ENCODE measurements around the gene APIP. TPM values are rescaled to one million over a fixed set of nuclear protein-coding genes. Genes with fewer than 3 reads are reported as not detected.

APIP gene
- total and polyA plus RNA-seq, 10 of the 15 experiments (the other 5 are each of a cell fraction or from before 2014, with no cell fraction given): 26.8 to 87.1 (median 52.8) TPM

DNA sequence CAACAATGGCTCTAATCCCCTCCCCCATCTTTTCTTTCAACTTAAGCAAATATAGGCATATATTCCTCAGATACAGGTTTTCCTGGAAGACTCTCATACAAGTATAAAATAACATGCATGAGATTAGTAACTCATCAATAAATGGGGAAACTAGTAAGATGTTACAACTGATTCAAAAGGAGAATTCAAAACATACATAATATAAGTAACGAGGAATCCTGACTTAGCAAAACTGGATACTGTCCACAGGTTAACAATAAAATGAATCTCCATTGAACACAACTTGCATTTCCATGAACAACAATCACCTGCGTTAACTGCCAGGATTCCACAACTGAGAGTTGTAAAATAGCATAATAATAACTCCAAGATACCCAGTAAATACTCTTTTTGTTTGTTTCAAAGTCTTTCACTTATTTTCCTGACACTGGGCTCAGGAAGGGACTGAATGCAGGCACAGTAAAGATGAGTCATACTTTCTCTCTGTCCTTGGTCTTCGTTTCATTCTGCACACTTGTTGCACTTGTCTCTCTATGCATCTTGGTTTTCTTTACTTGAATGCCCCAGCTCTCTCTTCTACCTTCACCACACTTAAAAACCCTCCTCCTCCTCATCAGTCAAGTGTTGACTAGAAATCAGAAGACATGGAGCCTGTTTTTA is 8.1 kb downstream of the APIP start:
- WGBS (ENCODE audit: insufficient coverage, insufficient replicate concordance, low lambda C conversion rate, missing lambda C conversion rate): 65% methylated on average over 3 of the region's 3 CpGs
- DNase-seq (ENCODE audit: low read depth, low spot score): no peak
- intact Hi-C loops (cut with micrococcal nuclease; ENCODE audit: unreplicated experiment) (no loop called here), in situ Hi-C loops (cut with MboI) (no loop called here)
- Histone ChIP-seq H3K36me3 (ENCODE audit: control insufficient read depth in 2 of 2, insufficient read depth in 2 of 2, low read length in 1 of 2) (no peaks in the 10 kb centered on the region), H3K4me3 (no peak overlapping the region), H3K27me3 (replicated peaks in 1 of 2; ENCODE audit: control insufficient read depth in 2 of 2, insufficient read depth in 2 of 2, low read length in 1 of 2) (no peaks in the 10 kb centered on the region), H3K4me2 (ENCODE audit: control insufficient read depth, insufficient read depth) (no peak overlapping the region), H2AFZ (ENCODE audit: control insufficient read depth, low read depth, low read length) (no peak overlapping the region), H4K20me1 (ENCODE audit: control insufficient read depth, insufficient read depth) (no peaks in the 10 kb centered on the region), H3K4me1 (ENCODE audit: control insufficient read depth, insufficient read depth, low read length) (peaks cover 4% of the 10 kb centered on the region; the same call in 1 of the 2 replicates), H3K79me2 (ENCODE audit: control insufficient read depth, insufficient read depth, low read length) (no peaks in the 10 kb centered on the region; the same call in 1 of the 2 replicates), H3K9ac (ENCODE audit: control insufficient read depth, insufficient read depth, low read length) (no peak overlapping the region), H3K27ac (ENCODE audit: control insufficient read depth, insufficient read depth) (no peak overlapping the region), H3K9me3 (replicated peaks; ENCODE audit: control insufficient read depth, insufficient read depth, low read length) (no peaks in the 10 kb centered on the region; the same call in 2 of the 3 replicates)
- CTCF ChIA-PET: interaction anchor here (1.4 kb wide), 1 partner anchor 8 kb away, joined by 6 read pairs; the partner anchor contains the start of genes APIP and PDHX
- TF ChIP-seq JUNB (IDR thresholded peaks at IDR 0.05) (no peak), SRF (IDR thresholded peaks at IDR 0.05; ENCODE audit: low read depth in 2 of 2, low read length in 2 of 2) (no peak), STAT1 (conservative IDR thresholded peaks at IDR 0.05) (no peak), ZNF274 (IDR thresholded peaks at IDR 0.05; ENCODE audit: insufficient read depth, insufficient read length) (no peak), LARP7 (IDR thresholded peaks at IDR 0.05) (no peak), MTA3 (IDR thresholded peaks at IDR 0.05; ENCODE audit: borderline replicate concordance, low read length) (no peak), RFX5 (IDR thresholded peaks at IDR 0.05; ENCODE audit: low read depth, low read length) (no peak), SMARCA5 (IDR thresholded peaks at IDR 0.05) (no peak), BHLHE40 (IDR thresholded peaks at IDR 0.05; ENCODE audit: borderline replicate concordance in 1 of 2, low read depth in 2 of 2, low read length in 1 of 2) (no peak), KDM1A (IDR thresholded peaks at IDR 0.05; ENCODE audit: borderline replicate concordance) (no peak), BCL11A (IDR thresholded peaks at IDR 0.05; ENCODE audit: low read depth, low read length) (no peak)
- TF ChIP-seq, protein P1, sequence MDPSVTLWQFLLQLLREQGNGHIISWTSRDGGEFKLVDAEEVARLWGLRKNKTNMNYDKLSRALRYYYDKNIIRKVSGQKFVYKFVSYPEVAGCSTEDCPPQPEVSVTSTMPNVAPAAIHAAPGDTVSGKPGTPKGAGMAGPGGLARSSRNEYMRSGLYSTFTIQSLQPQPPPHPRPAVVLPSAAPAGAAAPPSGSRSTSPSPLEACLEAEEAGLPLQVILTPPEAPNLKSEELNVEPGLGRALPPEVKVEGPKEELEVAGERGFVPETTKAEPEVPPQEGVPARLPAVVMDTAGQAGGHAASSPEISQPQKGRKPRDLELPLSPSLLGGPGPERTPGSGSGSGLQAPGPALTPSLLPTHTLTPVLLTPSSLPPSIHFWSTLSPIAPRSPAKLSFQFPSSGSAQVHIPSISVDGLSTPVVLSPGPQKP (IDR thresholded peaks at IDR 0.05; ENCODE audit: low read depth, low read length): no peak
- peak; percentile 60 for ATAC-seq
- POLR2A ChIA-PET: no interaction called here
- no TSS peak for BruUV-seq (replicated peaks)
- SMC1A ChIA-PET (ENCODE audit: uncharacterized antibody, unreplicated experiment): interaction anchor here (0.6 kb wide), 1 partner anchor 67 kb away, joined by 3 read pairs; no protein-coding TSS in a partner anchor
- RAD21 ChIA-PET (ENCODE audit: unreplicated experiment): no interaction called here
- no peak for FAIRE-seq
